Tibial artery (tissue), 4 donors: ENCODE results near the gene C1orf198.

ENCODE experiments used
- DNase-seq, 2 donors: peaks; one replicate each; pipeline ENCODE4 v3.0.0-alpha.2; 2019
- H3K27ac ChIP-seq, 2 donors: fragments of 200-600 bp; sonication (generic) in 1 of 2; 1 replicate in 1 of 2; 2 replicates in 1 of 2; pipeline ENCODE4 v1.5.1; 2018 to 2019; ENCODE audit warnings: mild to moderate bottlenecking in 1 of 2
- H3K27me3 ChIP-seq, 2 donors: fragments of 200-600 bp; sonication (generic) in 1 of 2; one replicate each; pipeline versions ENCODE4 v1.5.1 to v1.6.0; 2016 to 2019
- H3K36me3 ChIP-seq, 3 donors: fragments of 200-600 bp; sonication (generic) in 2 of 3; one replicate each; pipeline ENCODE4 v1.5.1; 2016 to 2019; ENCODE audit warnings: mild to moderate bottlenecking in 2 of 3
- H3K4me1 ChIP-seq, 4 donors: fragments of 200-600 bp; sonication (generic) in 2 of 4; 1 replicate in 3 of 4; 2 replicates in 1 of 4; pipeline ENCODE4 v1.5.1; 2016 to 2019
- H3K4me3 ChIP-seq, 2 donors: fragments of 200-600 bp; sonication (generic) in 1 of 2; 1 replicate in 1 of 2; 2 replicates in 1 of 2; pipeline ENCODE4 v1.5.1; 2018 to 2019; ENCODE audit warnings: mild to moderate bottlenecking in 2 of 2
- H3K9me3 ChIP-seq, 3 donors: fragments of 200-600 bp; sonication (generic) in 1 of 3; one replicate each; pipeline ENCODE4 v1.5.1; 2016 to 2019
- CTCF ChIP-seq, 2 experiments: fragments of 200-600 bp in 1 of 2; fragments of 450-650 bp in 1 of 2; IDR thresholded peaks; one replicate each; pipeline ENCODE4 v1.5.1; 2017 to 2019; ENCODE audit warnings: antibody characterized with exemption in 2 of 2, mild to moderate bottlenecking in 1 of 2, moderate library complexity in 1 of 2
- intact Hi-C: fragments of 100-400 bp; cut with DNase I; formaldehyde crosslinking; loops from one replicate; pipeline ENCODE4 v1.15.0; 2023; ENCODE audit warnings: low total_unique reads

Gene C1orf198

DNA sequence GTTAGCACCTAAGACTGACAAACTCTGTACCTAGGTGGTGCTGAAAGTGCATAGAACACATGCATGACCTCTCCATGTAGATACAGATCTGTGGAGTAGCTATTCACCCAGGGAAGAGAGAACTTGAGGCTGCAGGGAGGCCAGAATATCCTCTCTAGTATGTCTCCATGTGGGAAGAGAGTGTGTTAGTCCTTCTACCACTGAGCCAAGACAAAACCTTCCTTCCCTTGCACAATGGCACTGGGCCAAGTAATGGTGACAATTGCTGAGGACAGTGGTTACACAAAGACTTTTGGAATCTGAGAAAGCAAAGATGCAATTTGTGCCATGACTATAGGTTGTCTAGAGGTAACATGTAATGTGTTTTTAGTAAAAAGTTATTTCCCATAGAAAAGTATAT, 52.3 kb downstream of the C1orf198 start:
- no peak for TF ChIP-seq CTCF (IDR thresholded peaks at IDR 0.05)
- Histone ChIP-seq H3K4me1 (no peaks in the 10 kb centered on the region), H3K27ac (no peak overlapping the region), H3K27me3 (no peaks in the 10 kb centered on the region), H3K36me3 (no peaks in the 10 kb centered on the region), H3K9me3 (peaks cover 0 to 9% (median 0%) of the 10 kb centered on the region in 3 donors), H3K4me3 (no peak overlapping the region)
- intact Hi-C loops, result no loop called here
- no peak for DNase-seq

DNA sequence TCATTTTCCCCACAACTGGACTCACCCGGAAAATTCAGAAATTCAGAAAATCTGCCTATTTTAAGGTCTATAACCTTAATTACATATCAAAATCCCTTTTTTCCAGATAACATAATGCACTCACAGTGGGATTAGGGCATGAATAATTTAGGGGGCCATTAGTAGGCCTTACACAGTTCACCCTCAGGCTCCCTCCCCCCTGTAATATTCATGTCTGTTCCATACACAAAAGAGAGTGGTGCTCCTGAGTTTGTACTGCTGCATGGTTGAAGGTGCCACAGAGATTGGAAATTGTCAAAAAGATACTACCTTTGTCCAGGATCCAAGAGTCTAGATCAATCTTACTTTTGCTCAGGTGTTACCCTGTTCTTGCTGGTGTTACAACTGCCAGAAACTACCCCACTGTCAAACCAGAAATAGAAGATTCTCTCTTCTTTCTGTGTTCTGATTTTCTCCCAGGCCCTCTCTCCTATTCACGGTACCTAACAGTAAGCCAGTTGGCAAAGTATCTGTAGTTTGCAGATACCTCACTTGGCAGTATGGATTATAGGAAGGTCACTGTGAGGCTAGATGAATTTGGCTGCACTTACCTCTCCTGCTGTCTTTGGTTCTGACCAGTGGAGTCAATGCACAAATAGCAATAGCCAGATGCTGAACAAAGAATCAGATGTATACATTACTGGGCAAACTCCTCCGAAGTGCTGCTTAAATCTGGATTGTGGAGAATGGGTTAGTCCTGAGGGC, 53.2 kb downstream of the C1orf198 start:
- Histone ChIP-seq H3K9me3 (peaks cover 0 to 9% (median 0%) of the 10 kb centered on the region in 3 donors), H3K4me1 (no peaks in the 10 kb centered on the region), H3K4me3 (no peak overlapping the region), H3K27ac (no peak overlapping the region), H3K36me3 (no peaks in the 10 kb centered on the region), H3K27me3 (no peaks in the 10 kb centered on the region)
- no peak for DNase-seq
- intact Hi-C loops, result no loop called here
- TF ChIP-seq CTCF (IDR thresholded peaks at IDR 0.05), result no peak

- H3K27ac ChIP-seq, result no peak overlapping the region
- peaks cover 0 to 15% (median 7%) of the 10 kb centered on the region in 4 donors for H3K4me1 ChIP-seq
- H3K4me3 ChIP-seq, result no peak overlapping the region
- peaks cover 0 to 9% (median 0%) of the 10 kb centered on the region in 3 donors for H3K9me3 ChIP-seq
- no peak for DNase-seq
- no peak for TF ChIP-seq CTCF (IDR thresholded peaks at IDR 0.05)
- H3K27me3 ChIP-seq, result no peaks in the 10 kb centered on the region
- no peaks in the 10 kb centered on the region for H3K36me3 ChIP-seq
- intact Hi-C loops, result no loop called here
Observed at GRCh38 chr1:230812568-230812967, 55.8 kb downstream of the C1orf198 start.

DNA sequence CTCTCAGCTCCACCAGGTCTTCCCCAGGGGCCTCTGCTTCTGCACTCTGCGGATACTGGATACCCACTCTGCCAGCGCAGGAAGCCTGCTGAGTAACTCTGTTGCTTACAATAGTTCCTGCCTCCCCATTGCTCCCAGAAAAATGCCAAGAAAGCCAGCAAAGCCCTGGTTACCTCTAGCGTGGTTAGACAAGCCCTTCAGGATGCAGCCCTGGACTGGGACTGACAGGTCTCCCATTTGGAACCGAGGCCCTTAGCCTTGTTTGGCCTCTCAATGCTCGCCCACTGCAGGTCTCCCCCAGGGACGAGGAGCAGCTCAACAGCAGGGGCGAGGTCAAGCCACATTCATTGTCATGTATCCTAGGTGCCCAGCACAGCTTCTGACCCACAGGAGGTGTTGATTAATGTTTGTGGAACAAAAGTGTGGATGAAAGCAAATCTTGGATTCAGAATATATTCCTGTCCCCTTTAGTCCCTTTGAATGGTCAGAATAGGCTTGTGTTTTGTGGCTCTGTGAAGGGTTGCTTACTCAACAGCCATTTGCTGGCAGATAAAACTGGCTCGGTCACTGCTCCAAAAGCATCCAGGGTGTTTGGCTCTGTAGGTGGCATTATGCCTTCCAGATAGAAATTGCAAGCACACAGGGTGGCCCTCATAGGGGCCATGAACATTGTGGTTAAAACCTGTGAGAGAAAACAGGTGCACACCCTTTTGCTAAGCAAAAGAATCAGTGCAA, 58.9 kb downstream of the C1orf198 start:
- Histone ChIP-seq H3K9me3 (peaks cover 0 to 9% (median 0%) of the 10 kb centered on the region in 3 donors), H3K27ac (no peak overlapping the region), H3K4me3 (no peak overlapping the region), H3K36me3 (no peaks in the 10 kb centered on the region), H3K4me1 (peaks cover 0 to 22% (median 10%) of the 10 kb centered on the region in 4 donors), H3K27me3 (no peaks in the 10 kb centered on the region)
- TF ChIP-seq CTCF (IDR thresholded peaks at IDR 0.05), result no peak
- DNase-seq, result no peak
- intact Hi-C loops, result no loop called here

DNA sequence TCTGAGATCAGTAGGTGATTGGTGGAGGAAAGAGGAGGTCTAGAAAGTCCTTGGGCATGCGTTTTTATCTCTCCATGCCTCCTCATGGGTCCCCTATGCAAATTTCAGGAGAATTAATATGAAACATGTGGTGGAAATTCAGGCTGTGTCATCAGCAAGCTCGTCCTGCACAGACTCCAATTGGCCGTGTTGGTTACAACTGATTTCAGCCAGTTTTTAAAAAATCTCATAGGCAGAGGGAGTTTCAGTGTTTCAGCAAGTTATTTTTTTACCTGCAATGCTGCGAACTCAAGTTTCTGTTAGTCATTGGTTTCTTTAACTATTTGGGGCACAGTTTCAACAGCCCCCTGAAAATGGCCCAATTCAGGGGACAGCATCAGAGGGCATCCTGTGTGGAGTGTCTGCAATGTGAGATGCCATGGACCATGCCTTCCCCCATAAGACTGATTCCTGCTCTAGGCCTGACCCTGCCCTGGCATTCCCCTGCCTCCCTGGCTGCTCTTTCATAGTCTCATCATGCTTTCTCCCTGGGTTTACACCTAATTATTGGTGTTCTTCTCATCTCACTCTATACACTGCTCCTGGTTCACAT, 59.9 kb downstream of the C1orf198 start:
- H3K4me1 ChIP-seq, result peaks cover 0 to 22% (median 10%) of the 10 kb centered on the region in 4 donors
- H3K9me3 ChIP-seq, result peaks cover 0 to 9% (median 0%) of the 10 kb centered on the region in 3 donors
- intact Hi-C loops, result no loop called here
- no peak for DNase-seq
- peak overlapping the region; percentile 61 to 73 for H3K27ac ChIP-seq
- TF ChIP-seq CTCF (IDR thresholded peaks at IDR 0.05), result no peak
- no peak overlapping the region for H3K4me3 ChIP-seq
- no peaks in the 10 kb centered on the region for H3K36me3 ChIP-seq
- H3K27me3 ChIP-seq, result no peaks in the 10 kb centered on the region
